Cortex of kidney (tissue), 1 donor: Measurements from ENCODE around the gene PRMT7.

Source experiments
- DNase-seq: peaks from one replicate; lab custom pipeline; 2025; lab: John Stamatoyannopoulos, UW

Gene PRMT7

GRCh38 chr16:68306633-68307032 lies 4.2 kb upstream of the PRMT7 start:
- no peak for DNase-seq

GRCh38 chr16:68309799-68310198 lies 1.0 kb upstream of the PRMT7 start:
- no peak for DNase-seq

GRCh38 chr16:68310437-68310773 lies 414 bp upstream of the PRMT7 start:
- DNase-seq: no peak

DNA sequence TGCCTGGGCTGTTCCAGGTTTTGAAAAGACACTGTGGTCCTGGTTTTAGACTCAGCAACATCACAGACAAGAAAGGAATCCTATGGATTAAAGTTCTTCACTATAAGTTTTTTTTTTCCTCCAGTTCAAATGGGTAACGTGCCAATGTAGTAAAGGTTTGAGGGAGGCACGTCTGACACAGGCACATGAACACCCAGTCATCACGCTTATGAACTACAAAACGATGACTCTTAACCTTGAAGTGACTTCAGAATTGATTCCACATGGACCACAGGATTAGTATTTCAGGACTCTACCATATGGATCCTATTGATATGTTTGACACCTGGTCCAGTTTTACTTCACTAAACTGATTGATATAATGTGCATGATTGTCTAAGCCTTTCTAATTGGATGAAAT lies 2.3 kb downstream of the PRMT7 start:
- no peak for DNase-seq

DNA sequence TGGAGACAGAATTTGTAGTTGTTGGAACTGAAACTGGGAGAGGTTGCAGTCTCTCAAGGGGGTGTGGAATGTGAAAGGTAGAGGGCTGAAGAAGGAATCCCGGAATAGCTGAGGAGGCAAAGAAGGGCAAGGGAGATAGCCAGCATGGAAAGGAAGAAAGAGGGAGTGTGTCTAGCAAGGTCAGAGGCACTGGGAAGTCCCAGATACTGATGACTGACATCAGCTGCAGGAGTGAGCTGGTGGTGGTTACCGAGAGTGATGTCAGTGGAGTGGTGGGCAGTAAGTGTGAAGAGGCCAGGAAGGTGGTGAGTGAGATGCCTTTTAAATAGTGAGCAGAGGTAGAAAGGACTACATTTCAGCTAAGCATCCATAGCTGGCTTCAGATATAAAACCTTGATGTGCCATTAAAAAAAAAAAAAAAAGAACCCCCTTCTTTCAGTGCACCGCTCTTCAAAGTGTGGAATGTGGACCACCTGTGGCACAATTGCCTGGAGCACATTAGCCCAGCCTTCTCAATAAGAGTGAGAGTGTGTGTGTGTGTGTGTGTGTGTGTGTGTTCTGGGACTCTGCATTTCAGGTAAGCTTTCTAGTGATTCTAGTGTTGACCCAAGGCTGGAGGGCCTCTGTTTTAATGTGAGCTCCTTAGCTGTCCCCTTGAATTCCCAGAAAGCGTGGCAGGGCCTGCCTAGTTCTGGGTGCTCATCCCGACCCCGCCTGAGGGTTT lies 8.5 kb downstream of the PRMT7 start:
- no peak for DNase-seq

DNA sequence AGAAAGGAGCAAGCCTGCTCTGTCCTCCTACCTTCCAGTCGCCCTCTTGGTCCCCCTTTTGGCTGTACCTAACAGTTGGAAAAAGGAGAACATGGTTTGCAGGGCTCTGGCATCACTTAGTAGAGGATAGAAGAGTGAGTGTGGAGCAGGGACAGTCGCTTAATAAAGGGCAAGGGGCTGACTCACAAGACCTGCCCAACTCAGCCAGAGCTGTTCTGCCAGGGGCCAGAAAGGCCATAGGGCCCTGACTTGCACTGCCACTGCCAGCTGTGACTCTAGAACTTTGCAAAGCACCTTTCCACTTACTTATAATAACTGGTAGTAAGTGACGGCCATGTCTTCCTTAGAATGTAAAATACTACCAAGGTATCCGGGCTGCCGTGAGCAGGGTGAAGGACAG lies 13.5 kb downstream of the PRMT7 start:
- DNase-seq: no peak

DNA sequence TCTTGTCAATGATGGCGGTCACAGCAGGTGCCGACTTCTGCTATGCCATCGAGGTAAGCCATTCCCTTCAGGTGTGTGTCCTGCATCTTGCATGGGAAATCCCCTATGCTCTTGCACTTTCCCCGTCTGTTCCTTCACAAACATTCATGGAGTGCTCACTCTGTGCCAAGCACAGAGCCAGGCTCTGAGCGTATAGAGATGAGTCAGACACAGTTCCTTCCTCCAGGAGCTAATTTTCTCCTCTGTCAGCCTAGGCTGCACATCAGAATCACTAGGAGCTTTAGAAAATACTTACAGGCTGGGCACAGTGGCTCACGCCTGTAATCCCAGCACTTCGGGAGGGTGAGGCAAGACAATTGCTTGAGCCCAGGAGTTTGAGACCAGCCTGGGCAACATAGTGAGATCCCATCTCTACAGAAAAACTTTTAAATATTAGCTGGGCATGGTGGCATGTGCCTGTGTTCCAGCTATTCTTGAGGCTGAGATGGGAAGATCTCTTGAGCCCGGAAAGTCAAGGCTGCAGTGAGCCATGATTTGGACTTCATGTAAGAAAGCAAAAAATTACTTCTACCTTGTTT lies 14.1 kb downstream of the PRMT7 start:
- no peak for DNase-seq

GRCh38 chr16:68328151-68328859 lies 17.5 kb downstream of the PRMT7 start:
- no peak for DNase-seq

GRCh38 chr16:68328860-68329390 lies 18.1 kb downstream of the PRMT7 start:
- DNase-seq: no peak

DNA sequence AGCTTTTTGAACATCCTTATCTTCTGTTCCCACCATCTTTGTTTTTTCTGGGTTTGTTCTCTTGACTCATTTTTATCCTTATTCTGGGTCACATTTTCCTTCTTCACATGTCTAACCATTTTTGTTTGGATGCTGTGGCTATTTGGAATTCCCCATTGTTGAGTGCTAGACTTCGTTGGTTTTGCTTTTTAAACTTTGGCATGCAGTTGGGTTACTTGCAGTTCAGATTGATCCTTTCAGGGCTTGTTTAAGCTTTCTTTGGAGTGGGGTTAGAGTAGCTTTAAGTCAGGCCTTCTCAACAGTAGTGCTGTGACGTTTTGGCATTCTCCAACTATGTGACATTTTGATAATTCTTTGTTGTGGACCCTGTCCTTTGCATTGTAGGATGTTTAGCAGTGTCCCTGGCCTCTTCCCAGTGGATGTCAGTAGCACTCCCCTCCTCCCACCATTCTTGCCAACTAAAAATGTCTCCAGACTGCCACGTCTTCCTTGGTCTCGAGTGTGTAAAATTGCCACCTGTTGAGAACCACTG lies 21.1 kb downstream of the PRMT7 start:
- DNase-seq: no peak

- no peak for DNase-seq
These were observed 21.7 kb downstream of the PRMT7 start for GRCh38 chr16:68332411-68333121.

DNA sequence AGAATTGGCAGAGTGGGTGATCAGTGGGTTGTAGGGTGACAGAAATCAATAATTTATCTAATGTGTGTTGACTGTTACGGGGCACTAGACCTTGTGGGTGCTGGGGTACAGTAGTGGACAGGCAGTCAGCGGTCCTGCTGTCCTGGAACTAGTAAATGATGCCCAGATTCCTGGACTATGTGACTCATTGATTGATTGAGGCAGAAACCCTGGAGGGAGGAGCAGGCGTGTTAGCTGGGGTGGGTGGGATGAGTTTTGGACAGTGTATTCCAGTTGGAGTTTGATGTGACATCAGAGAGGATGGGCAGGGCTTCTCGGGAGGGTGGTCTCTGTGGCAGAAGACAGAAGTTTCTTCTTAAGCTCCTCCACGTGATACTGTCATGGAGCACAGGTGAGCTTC lies 24.4 kb downstream of the PRMT7 start:
- no peak for DNase-seq

DNA sequence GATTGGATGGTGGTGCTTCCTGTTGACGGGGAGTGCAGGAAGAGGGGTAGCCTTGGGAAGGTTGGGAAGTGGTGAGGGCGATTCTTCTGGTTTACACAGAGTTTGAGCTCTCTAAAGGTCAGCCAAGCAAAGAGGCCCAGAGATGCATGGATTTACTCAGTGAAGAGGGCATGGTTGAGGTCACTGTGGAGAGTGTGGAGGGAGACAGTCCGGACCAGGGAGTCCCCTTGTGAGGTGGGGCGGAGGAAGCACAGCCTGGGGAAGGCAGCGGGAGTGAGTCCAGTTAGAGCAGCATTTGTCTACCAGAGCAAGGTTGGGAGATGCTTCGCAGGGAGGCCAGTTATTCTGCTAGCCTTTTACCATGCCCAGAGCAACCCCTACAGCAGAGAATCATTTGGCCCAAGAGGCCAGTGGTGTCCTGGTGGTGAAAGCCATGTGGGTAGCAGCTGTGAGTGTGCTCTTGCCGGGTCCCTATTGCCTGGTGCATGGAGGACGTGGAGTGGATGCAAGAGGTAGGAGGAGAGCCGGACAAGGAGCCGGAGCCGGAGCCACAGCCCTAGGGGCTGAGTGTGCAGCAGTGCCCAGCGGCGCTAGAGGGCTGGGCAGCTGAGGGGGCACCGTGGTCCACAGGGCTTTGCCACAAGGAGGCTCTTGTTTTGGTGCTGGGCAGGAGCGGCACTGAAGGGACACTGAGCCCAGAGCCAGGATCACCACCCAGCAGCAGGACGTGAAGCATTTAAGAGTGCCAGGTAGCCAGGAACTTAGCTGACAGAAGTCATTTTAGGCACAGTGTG lies 27.7 kb downstream of the PRMT7 start:
- DNase-seq: no peak

- no peak for DNase-seq
These were observed 28.4 kb downstream of the PRMT7 start for GRCh38 chr16:68339214-68339613.

DNA sequence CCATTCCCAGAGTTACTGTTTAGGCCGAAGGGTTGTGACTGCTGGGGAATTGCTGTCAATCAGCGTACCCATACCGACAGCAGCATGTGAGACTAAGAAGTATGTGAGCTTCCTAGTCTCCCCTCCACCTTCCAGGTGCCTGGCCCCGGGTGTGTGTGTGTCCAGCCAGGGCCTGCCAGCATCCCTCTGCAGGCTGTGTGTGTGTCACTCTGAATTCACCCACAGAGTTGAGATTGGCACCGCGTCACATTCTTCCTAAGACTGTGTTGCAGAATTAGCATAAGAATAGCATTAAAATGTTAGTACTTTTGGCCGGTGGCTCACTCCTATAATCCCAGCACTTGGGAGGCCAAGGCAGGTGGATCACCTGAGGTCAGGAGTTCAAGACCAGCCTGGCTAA lies 31.8 kb downstream of the PRMT7 start:
- no peak for DNase-seq

DNA sequence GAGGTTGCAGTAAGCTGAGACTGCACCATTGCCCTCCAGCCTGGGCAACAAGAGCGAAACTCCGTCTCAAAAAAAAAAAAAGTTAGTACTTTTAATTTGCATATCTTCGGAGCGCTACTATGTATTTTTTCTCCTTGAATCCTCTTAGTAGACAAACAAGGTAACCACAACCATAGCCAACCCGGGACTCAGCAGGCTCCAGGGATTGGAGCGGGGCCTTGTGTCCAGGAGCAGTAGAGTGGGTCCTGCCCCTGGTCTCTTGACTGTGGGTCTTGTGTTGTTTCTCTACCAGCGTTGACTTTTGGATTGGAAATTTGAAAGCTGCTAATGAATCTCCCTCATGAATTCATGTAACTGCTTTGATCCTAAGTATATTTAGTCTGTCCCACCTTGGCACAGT lies 32.3 kb downstream of the PRMT7 start:
- no peak for DNase-seq

DNA sequence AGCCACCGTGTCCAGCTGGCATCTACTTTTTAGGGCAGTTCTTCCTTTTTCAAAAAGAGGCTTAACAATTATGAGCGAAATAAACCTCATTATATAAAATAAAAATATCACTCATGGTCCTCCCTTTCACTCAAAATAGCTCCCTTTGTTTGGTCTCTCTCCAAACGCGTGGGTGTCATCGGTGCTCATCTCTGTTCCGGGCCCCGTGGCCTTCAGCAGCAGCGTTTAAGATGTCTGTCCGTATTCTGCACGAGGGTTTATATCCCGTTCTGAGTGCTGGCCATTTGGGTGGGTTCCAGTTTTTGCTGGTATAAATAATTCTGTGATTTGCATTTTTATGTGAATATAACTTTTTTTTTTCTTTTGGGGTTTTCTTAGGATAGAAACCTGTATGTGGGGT lies 33.4 kb downstream of the PRMT7 start:
- no peak for DNase-seq

DNA sequence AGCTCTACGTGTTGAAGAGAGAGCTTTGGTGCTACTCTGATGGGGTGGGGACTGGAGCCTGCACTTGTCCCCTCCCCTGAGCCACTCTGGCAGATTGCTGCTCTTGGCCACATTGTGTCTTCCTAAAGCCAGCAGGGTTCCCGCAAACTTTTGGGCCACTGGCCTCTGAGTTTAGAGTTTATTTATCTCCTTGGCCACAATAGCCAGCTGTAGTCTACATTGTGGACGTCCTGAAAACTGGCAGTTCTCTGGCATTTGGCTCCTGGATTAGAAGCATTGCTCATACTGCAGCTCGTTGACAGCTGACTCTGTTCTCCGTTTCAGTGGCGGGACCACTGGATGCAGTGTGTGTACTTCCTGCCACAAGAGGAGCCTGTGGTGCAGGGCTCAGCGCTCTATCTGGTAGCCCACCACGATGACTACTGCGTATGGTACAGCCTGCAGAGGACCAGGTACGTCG lies 34.6 kb downstream of the PRMT7 start:
- DNase-seq: no peak

- no peak for DNase-seq
These were observed 35.3 kb downstream of the PRMT7 start for GRCh38 chr16:68345958-68346635.

- no peak for DNase-seq
These were observed 36.2 kb downstream of the PRMT7 start for GRCh38 chr16:68346892-68347480.
